Ramos (cell line): ENCODE results near the gene CHN2.

Experiments
- in situ Hi-C: fragments of 300-500 bp; cut with MboI; formaldehyde crosslinking; loops from one replicate; pipeline ENCODE4 v1.14.3; 2022; ENCODE audit warnings: low sequenced_read_pairs; ENCODE audit not compliant: unreplicated experiment

The CHN2 gene

GRCh38 chr7:29216128-29216527 lies 21.6 kb downstream of the CHN2 start:
- in situ Hi-C loops, result no loop called here

DNA sequence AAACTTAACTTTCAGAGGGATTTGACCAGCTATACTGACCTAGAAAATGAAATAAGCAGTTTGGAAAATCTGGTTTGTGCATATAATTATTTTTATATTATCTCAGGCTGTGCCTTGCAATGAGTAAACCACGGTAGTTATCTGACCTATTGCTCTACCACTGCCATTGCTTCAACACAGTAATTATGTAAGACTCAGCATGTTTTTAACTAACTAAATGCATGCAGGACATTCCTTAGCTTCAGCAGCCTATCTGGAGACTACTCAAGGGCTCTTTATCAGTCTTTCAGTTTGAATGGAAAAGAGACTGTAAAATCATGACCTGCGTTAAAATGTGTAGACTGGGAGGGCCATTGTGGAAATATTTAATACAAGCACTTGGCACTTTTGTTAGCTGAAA lies 22.5 kb downstream of the CHN2 start:
- in situ Hi-C loops, result no loop called here

GRCh38 chr7:29224726-29225125 lies 30.2 kb downstream of the CHN2 start:
- in situ Hi-C loops, result no loop called here

DNA sequence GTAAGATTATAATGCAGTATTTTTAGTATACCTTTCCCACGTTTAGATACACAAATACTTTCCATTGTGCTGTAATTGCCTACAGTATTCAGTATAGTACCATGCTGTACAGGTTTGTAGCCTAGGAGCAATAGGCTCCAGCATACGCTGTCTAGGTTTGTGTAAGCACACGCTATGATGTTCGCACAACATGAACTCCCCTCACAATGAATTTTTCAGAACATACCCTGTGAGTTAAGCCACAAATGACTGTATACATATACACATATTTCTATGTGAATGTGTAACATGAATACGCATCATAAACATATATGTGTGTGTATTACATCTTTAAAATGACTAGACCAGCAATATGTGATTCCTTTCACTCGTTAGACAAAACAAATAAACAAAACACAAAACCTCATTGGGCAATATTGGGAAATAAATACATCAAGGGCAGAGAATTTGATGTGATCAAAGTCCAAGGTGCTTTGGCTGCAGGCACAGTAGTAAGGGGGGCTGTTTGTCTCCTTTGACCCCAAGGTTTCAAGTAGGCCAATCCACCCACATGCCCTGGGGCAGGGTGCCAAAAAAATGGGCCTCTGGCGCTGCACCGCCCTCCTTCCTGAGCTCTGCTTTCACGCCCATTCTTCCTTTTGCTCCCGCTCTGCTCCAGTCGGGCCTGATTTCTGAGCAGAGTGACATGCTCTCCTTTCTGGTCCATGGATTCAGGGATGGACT lies 33.9 kb downstream of the CHN2 start:
- in situ Hi-C loops, result no loop called here

- in situ Hi-C loops, result no loop called here
Measured at GRCh38 chr7:29229066-29229465, 34.5 kb downstream of the CHN2 start.

DNA sequence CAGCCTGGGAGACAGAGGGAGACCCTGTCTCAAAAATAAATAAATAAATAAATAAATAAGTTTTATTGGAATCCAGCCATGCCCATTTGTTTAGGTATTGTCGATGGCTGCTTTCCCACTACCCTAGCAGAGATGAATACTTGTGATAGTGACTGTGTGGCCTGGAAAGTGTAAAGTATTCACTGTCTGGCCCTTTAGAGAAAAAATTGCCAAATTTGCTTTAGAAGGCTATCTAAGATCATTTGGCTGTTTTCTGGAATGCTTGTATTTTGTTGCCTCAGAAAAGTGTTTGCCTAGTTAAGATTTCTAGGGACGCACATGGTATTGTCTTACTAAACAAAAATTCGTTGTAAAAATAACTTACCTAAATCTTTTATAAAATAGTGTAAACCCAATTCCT lies 35.4 kb downstream of the CHN2 start:
- in situ Hi-C loops, result no loop called here

DNA sequence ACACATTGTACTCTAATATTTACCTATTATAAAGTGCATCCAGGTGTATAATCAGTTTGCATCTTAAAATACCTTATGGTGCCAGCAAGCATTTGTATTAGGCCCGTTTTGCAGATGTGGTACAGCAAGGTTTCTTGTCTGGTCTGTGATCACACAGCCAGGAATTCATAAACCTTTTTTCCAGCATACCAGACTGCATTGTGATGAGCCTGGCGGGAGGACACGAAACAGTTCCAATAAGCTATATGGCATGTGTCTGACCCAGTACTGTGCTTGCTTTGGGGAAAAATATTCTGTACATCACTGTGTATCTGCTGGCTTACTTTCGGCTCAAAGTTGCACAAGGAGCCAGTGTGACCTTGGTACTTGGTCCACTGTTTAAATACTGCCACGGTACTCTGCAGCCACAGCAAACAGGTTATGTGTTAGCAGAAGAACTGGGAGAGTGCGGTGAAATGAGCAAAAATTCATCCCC lies 36.3 kb downstream of the CHN2 start:
- in situ Hi-C loops, result no loop called here

DNA sequence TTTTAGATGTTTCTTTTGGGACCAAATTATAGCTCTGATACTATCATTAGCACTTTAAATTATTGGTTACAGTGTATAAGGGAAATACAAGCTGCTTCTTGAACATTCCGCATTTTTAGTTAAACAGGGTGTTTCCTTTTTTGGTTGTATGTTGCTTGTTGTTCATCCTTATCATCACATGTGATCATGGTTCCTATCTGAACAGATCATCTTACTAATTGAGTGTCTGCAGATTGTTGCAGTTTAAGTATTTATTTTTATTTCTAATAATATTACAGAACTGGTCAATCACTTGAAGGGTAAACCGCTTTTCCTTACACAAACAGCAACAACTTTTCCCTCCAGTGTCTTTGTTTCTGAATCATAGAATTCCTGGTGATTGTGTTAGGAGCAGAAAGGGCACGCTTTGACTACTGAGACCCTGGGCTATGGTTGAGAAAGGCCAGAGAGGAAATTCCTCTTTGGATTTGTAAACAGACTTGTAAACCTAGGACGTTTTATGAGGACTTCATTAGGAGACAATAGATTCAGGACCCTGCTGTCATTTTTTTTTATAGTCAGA lies 37.2 kb downstream of the CHN2 start:
- in situ Hi-C loops, result no loop called here

GRCh38 chr7:29234438-29234837 lies 39.9 kb downstream of the CHN2 start:
- in situ Hi-C loops, result no loop called here

DNA sequence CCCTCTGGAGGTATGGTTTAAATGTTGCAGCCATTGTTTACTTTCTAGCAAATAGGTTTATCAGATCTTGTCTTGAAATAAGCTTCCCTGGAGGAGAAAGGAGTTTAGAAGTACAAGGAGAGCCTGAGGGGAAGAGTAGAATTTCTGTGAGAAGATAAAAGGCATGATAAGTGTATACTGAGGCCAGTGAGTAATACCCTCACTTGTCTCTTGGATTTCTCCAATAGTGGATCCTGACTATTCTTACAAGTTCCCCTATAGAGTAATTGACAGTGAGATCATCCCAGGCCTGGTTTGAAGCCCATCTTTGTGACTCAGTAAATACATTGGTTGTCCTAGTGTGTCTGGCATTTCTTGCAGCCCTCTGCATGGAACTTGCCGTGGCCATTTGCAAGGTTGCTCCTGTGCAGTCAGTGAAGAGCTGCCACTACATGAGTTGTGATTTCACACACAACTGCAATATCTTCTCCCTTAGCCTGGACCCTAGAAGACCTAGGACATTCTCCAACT lies 41.6 kb downstream of the CHN2 start:
- in situ Hi-C loops, result no loop called here

- in situ Hi-C loops, result no loop called here
Measured at GRCh38 chr7:29236649-29237048, 42.1 kb downstream of the CHN2 start.

DNA sequence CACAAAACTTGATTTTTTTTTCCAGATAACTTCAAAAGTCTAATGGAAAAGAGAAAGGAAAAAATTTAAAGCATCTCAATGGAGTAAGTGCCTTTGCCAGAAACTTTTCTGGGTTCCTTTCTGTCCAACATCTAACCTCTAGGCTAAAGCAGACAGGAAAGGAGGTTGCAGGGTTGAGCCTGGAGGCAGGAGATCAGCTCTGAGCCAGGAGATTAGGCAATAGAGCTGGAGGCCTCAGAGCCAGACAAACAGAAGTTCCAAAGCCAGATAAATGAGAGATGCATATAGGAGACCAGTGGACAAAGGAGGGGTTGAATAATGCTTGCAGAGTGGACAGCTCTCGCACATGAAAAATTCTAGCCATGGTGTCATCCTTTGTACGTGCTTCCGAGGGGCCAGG lies 42.9 kb downstream of the CHN2 start:
- in situ Hi-C loops, result no loop called here

- in situ Hi-C loops, result no loop called here
Measured at GRCh38 chr7:29239638-29240037, 45.1 kb downstream of the CHN2 start.

GRCh38 chr7:29242265-29242664 lies 47.7 kb downstream of the CHN2 start:
- in situ Hi-C loops, result no loop called here

- in situ Hi-C loops, result no loop called here
Measured at GRCh38 chr7:29243910-29244655, 49.5 kb downstream of the CHN2 start.

DNA sequence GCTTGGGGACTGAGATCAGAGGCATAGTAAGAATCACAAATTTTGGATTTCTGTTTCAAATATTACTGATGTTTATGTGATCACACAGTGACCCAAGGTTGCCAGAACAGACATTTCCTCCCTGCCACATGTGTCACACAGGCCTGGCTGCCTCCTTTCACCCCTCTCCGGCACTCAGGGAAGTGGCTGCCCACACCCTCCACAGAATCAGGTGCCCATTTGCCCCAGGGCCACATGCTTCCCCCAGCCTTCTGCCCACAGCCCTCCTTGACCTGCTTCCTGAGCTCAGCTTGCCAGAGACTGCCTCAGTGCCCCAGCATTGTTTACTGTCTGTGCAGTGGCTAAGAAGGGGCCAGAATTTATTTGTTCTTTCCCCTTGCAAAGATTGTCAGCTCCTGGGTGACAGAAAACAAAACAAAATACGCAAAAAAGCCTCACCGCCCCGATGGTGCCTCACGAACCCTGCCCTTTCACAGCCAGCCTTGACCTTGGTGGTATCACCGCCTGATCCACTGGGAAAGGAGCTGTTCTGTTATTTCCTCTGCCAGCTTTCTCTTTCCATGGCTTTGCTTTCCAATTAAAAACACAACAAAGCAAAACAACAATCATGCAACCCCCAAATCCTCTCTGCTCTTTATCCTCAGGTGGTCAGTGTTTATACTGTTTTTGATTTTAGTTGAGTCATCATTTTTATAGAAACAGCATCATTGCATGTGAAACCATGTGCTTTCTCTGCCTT lies 52.8 kb downstream of the CHN2 start:
- in situ Hi-C loops, result no loop called here

DNA sequence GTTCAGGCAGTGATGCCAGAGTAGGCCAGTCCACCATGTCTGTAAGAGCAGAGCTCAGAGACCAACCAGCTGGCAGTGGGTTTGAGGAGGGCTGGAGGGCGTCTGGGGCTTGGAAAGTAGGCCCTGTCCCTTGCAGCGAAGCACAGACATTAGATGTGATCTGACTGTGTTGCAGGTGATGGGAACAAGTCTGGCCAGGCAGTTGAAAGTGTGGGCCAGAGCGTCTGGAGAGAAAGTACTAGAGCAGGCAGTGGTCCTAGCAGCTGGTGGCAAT lies 53.3 kb downstream of the CHN2 start:
- in situ Hi-C loops, result no loop called here

- in situ Hi-C loops, result no loop called here
Measured at GRCh38 chr7:29248713-29249382, 54.3 kb downstream of the CHN2 start.

DNA sequence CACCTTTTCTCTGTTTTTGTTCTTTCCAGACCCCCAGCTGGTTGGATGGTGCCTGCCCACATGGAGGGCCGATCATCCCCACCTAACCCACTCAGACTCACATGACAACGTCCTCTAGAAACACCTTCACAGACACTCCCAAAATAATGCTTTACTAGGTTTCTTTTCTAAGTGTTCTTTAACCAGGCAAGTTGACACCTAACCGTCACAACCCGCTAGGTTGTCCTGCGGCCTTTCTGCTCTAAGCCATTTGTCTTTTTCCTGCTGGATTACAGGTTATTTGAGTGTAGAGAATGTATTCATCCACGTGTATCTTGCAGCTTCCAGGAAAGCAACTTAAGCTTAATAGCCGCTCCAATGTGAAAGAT lies 54.8 kb downstream of the CHN2 start:
- in situ Hi-C loops, result no loop called here

DNA sequence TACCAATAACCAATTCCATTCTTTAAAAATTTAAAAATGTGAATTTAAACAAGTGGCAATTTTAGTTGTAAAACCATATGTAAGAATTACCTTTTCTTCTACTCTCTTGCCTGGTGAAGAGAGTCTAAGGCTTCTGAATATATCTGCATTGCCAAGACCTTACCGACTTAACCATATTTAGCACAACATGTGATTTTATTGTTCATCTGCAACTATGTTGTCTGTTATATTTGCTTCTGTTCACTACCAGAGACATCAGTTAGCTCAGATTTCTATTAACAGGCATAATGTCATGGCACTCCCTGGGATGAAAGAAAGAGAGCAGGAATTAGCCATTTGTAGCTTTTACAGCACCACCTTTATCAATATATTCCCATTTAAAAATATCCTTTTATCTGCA lies 55.3 kb downstream of the CHN2 start:
- in situ Hi-C loops, result no loop called here
